Hematopoietic multipotent progenitor cell treated with erythropoietin and hydrocortisone succinate and interleukin-3 and kit ligand, for 6 days (in vitro differentiated cells): ENCODE data around the gene ANK2.

Source experiments
- DNase-seq: peaks from one replicate; pipeline ENCODE4 v3.0.0-alpha.2; 2015

Gene ANK2

GRCh38 chr4:113049421-113050370 lies at the start of gene ANK2:
Gene ANK2, plus strand, starts transcription at chr4:113049653. Its CDS starts 76 bp downstream, at chr4:113049729.
- no peak for DNase-seq

GRCh38 chr4:113003841-113004240 lies 45.6 kb upstream of the ANK2 start:
- DNase-seq: no peak

- DNase-seq: no peak
Observed at GRCh38 chr4:113004655-113005054, 44.8 kb upstream of the ANK2 start.

GRCh38 chr4:113006632-113007031 lies 42.8 kb upstream of the ANK2 start:
- DNase-seq: no peak

- no peak for DNase-seq
Observed at GRCh38 chr4:113007151-113007550, 42.3 kb upstream of the ANK2 start.

GRCh38 chr4:113008135-113008534 lies 41.3 kb upstream of the ANK2 start:
- DNase-seq: no peak

GRCh38 chr4:113008716-113009115 lies 40.7 kb upstream of the ANK2 start:
- no peak for DNase-seq

- DNase-seq: no peak
Observed at GRCh38 chr4:113009461-113009860, 40.0 kb upstream of the ANK2 start.

- DNase-seq: no peak
Observed at GRCh38 chr4:113012122-113012725, 37.2 kb upstream of the ANK2 start.

GRCh38 chr4:113012786-113013185 lies 36.7 kb upstream of the ANK2 start:
- no peak for DNase-seq

- DNase-seq: no peak
Observed at GRCh38 chr4:113013751-113014150, 35.7 kb upstream of the ANK2 start.

GRCh38 chr4:113016377-113016776 lies 33.1 kb upstream of the ANK2 start:
- no peak for DNase-seq

GRCh38 chr4:113020966-113021365 lies 28.5 kb upstream of the ANK2 start:
- no peak for DNase-seq

- DNase-seq: no peak
Observed at GRCh38 chr4:113024388-113024787, 25.1 kb upstream of the ANK2 start.

- no peak for DNase-seq
Observed at GRCh38 chr4:113025416-113025815, 24.0 kb upstream of the ANK2 start.

GRCh38 chr4:113026556-113026955 lies 22.9 kb upstream of the ANK2 start:
- no peak for DNase-seq

- no peak for DNase-seq
Observed at GRCh38 chr4:113028074-113028473, 21.4 kb upstream of the ANK2 start.

GRCh38 chr4:113031212-113031611 lies 18.2 kb upstream of the ANK2 start:
- DNase-seq: no peak

GRCh38 chr4:113040793-113041192 lies 8.7 kb upstream of the ANK2 start:
- no peak for DNase-seq

GRCh38 chr4:113042502-113042901 lies 7.0 kb upstream of the ANK2 start:
- DNase-seq: no peak

GRCh38 chr4:113043591-113043990 lies 5.9 kb upstream of the ANK2 start:
- no peak for DNase-seq

- no peak for DNase-seq
Observed at GRCh38 chr4:113050371-113050755, 910 bp downstream of the ANK2 start.

- DNase-seq: no peak
Observed at GRCh38 chr4:113050837-113051236, 1.4 kb downstream of the ANK2 start.

GRCh38 chr4:113051361-113051760 lies 1.9 kb downstream of the ANK2 start:
- DNase-seq: no peak
